HepG2 (cell line): ENCODE results near the gene EEF1E1. TPM values are rescaled to one million over a fixed set of nuclear protein-coding genes. Genes with fewer than 3 reads are reported as not detected.
A peak's percentile ranks its signal among the peaks of the same experiment; 100 is the strongest.

Source experiments
- BRD4 ChIP-seq: sonication (generic); formaldehyde crosslinking; IDR thresholded peaks from 2 replicates; pipeline ENCODE4 v1.4.0; 2020; ENCODE audit warnings: missing genetic modification reagents
- CHCHD3 ChIP-seq: sonication (generic); formaldehyde crosslinking; IDR thresholded peaks from 2 replicates; pipeline ENCODE4 v1.8.0; 2022; ENCODE audit warnings: mild to moderate bottlenecking, missing genetic modification reagents, moderate library complexity
- GMEB2 ChIP-seq: IDR thresholded peaks from 2 replicates; pipeline ENCODE4 v1.6.1; 2016; ENCODE audit warnings: missing biosample characterization, missing genetic modification reagents, low read depth
- LCORL ChIP-seq, 2 experiments: fragments of 450-650 bp in 1 of 2; sonication (generic) in 1 of 2; formaldehyde crosslinking in 1 of 2; IDR thresholded peaks; 2 replicates each; pipeline versions ENCODE4 v1.5.0 to v1.6.1; 2017 to 2020; ENCODE audit warnings: antibody characterized with exemption in 1 of 2, missing genetic modification reagents in 1 of 2
- LRRFIP1 ChIP-seq: sonication (generic); formaldehyde crosslinking; conservative IDR thresholded peaks from 2 replicates; pipeline ENCODE4 v1.4.0; 2020; ENCODE audit warnings: missing genetic modification reagents
- MIER2 ChIP-seq: IDR thresholded peaks from 2 replicates; pipeline ENCODE4 v1.6.1; 2016; ENCODE audit warnings: missing biosample characterization, missing genetic modification reagents
- PBX2 ChIP-seq: IDR thresholded peaks from 2 replicates; pipeline ENCODE4 v1.6.1; 2016; ENCODE audit warnings: control low read depth
- PHF20 ChIP-seq: sonication (generic); formaldehyde crosslinking; IDR thresholded peaks from 2 replicates; pipeline ENCODE4 v1.5.0; 2020; ENCODE audit warnings: mild to moderate bottlenecking, missing genetic modification reagents
- RERE ChIP-seq: IDR thresholded peaks from 2 replicates; pipeline ENCODE4 v1.6.1; 2016; ENCODE audit warnings: low read depth, missing genetic modification reagents, missing compliant biosample characterization
- RNF2 ChIP-seq: fragments of 450-650 bp; conservative IDR thresholded peaks from 2 replicates; pipeline ENCODE4 v1.6.1; 2016; ENCODE audit warnings: low read depth
- SMAD3 ChIP-seq: sonication (generic); formaldehyde crosslinking; IDR thresholded peaks from 2 replicates; pipeline ENCODE4 v1.4.0; 2020; ENCODE audit warnings: missing genetic modification reagents
- SOX13 ChIP-seq, 3 experiments: fragments of 450-650 bp in 1 of 3; sonication (generic) in 1 of 3; formaldehyde crosslinking in 1 of 3; IDR thresholded peaks in 2 of 3; conservative IDR thresholded peaks in 1 of 3; 2 replicates each; pipeline versions ENCODE4 v1.5.0 to v1.6.1; 2016 to 2020; ENCODE audit warnings: antibody characterized with exemption in 1 of 3, mild to moderate bottlenecking in 1 of 3, missing compliant biosample characterization in 1 of 3, missing genetic modification reagents in 1 of 3, moderate library complexity in 1 of 3
- SOX6 ChIP-seq, 2 experiments: fragments of 450-650 bp in 1 of 2; sonication (generic) in 1 of 2; formaldehyde crosslinking in 1 of 2; IDR thresholded peaks; 2 replicates each; pipeline versions ENCODE4 v1.4.0 to v1.6.1; 2017 to 2020; ENCODE audit warnings: antibody characterized with exemption in 1 of 2, mild to moderate bottlenecking in 1 of 2, missing genetic modification reagents in 1 of 2
- TP53 ChIP-seq: sonication (generic); formaldehyde crosslinking; conservative IDR thresholded peaks from 2 replicates; pipeline ENCODE4 v1.4.0; 2020; ENCODE audit warnings: missing genetic modification reagents
- ZFAT ChIP-seq: sonication (generic); formaldehyde crosslinking; conservative IDR thresholded peaks from 2 replicates; pipeline ENCODE4 v1.8.1; 2023; ENCODE audit warnings: missing genetic modification reagents, inconsistent platforms
- ZNF160 ChIP-seq: sonication (generic); formaldehyde crosslinking; IDR thresholded peaks from 2 replicates; pipeline ENCODE4 v1.8.0; 2022; ENCODE audit warnings: mild to moderate bottlenecking, inconsistent platforms, missing genetic modification reagents
- ZSCAN12 ChIP-seq: sonication (generic); formaldehyde crosslinking; IDR thresholded peaks from 2 replicates; pipeline ENCODE4 v1.9.0; 2021; ENCODE audit warnings: mild to moderate bottlenecking, missing genetic modification reagents
- polyA plus RNA-seq, 8 experiments: library from polyadenylated mRNA; depleted of rRNA in 3 of 8; stranded (reverse) in 7 of 8; unstranded in 1 of 8; fragments of >200 nt; fragmentation: Illumina TruSeq in 4 of 8; extraction: Trizol in 4 of 8; gene quantifications; 2 replicates each; pipeline versions ENCODE4 v1.2.1 to v1.2.3, GENCODE V29; 2011 to 2016; ENCODE audit warnings: low read depth in 4 of 8, missing spikeins in 1 of 8, mixed read lengths in 1 of 8; ENCODE audit not compliant: insufficient read depth in 1 of 8
- total RNA-seq, 5 experiments: library from RNA; depleted of rRNA; stranded (reverse); fragments of >200 nt; fragmentation: Illumina TruSeq; extraction: Trizol; gene quantifications; 2 replicates each; pipeline ENCODE4 v1.2.3, GENCODE V29; 2016; ENCODE audit warnings: low read depth in 1 of 5

Gene EEF1E1
- total and polyA plus RNA-seq, 2 of the 13 experiments (the other 11 are each of a cell fraction or from before 2014, with no cell fraction given), result 128 to 188 TPM

- TF ChIP-seq GMEB2 (CRISPR knock-in tag) (no peak), BRD4 (no peak), TP53 (CRISPR knock-in tag) (no peak), PBX2 (CRISPR knock-in tag) (no peak), ZSCAN12 (CRISPR knock-in tag) (no peak), MIER2 (CRISPR knock-in tag) (no peak), RNF2 (no peak), SOX13 (IDR thresholded peaks at IDR 0.05) (peak; percentile 53; the same call in 1 of the 2 replicates), SOX13 (CRISPR knock-in tag; conservative IDR thresholded peaks at IDR 0.05 in 1 of 2, IDR thresholded peaks at IDR 0.05 in 1 of 2) (peak in 1 of 2 experiments; percentile 89; a peak in 2 of 4 replicates), CHCHD3 (CRISPR knock-in tag) (no peak), ZFAT (CRISPR knock-in tag) (no peak), LCORL (IDR thresholded peaks at IDR 0.05) (no peak), LCORL (CRISPR knock-in tag; IDR thresholded peaks at IDR 0.05) (no peak), PHF20 (CRISPR knock-in tag) (no peak), LRRFIP1 (CRISPR knock-in tag) (no peak), ZNF160 (CRISPR knock-in tag) (no peak), RERE (CRISPR knock-in tag) (no peak), SOX6 (IDR thresholded peaks at IDR 0.05) (no peak), SOX6 (CRISPR knock-in tag; IDR thresholded peaks at IDR 0.05) (peak; percentile 88), SMAD3 (CRISPR knock-in tag) (no peak)
- TF ChIP-seq, all 625 proteins: peak for 10
These were observed 26.6 kb downstream of the EEF1E1 start (continued) for GRCh38 chr6:8075704-8076103.
